Measurements from ENCODE around the gene CNNM4.
"Not testable (repeated sequence)": the region's sequence is repeated elsewhere in the genome, so short reads cannot be mapped to it uniquely, and the experiment has no call there.

The CNNM4 gene

DNA sequence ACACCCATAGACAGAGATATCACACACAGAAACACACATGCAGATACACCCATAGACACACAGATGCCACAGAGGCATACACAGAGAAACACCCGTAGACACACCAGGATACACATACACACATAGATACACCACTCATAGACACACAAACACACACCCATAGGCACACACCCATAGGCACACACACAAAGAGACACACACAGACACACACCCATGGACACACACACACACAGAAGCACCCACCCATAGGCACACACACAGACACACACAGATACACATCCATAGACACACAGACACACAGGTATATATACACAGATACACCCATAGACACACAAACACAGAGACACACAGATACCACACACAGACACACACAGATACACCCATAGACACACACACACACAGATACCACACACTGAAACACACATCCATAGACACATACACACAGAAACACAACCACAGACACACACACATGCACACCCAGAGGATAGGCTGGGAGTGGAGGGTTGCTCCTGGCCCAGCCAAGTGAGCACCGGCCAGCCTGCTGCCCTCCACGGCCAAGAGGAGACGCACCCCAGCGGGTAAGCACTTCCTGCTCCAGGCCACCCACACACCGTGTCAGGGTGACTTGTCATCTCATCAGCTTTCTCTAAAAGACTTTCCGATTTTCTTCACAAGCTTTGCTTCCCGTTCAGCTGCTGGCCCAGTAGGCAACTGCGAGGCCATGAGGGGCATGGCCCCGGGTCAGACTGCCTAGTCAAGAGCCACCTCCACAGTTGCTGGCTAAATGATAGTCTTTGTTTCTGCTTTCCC is 41.3 kb downstream of the CNNM4 start (continued):
- TF ChIP-seq, protein P1, sequence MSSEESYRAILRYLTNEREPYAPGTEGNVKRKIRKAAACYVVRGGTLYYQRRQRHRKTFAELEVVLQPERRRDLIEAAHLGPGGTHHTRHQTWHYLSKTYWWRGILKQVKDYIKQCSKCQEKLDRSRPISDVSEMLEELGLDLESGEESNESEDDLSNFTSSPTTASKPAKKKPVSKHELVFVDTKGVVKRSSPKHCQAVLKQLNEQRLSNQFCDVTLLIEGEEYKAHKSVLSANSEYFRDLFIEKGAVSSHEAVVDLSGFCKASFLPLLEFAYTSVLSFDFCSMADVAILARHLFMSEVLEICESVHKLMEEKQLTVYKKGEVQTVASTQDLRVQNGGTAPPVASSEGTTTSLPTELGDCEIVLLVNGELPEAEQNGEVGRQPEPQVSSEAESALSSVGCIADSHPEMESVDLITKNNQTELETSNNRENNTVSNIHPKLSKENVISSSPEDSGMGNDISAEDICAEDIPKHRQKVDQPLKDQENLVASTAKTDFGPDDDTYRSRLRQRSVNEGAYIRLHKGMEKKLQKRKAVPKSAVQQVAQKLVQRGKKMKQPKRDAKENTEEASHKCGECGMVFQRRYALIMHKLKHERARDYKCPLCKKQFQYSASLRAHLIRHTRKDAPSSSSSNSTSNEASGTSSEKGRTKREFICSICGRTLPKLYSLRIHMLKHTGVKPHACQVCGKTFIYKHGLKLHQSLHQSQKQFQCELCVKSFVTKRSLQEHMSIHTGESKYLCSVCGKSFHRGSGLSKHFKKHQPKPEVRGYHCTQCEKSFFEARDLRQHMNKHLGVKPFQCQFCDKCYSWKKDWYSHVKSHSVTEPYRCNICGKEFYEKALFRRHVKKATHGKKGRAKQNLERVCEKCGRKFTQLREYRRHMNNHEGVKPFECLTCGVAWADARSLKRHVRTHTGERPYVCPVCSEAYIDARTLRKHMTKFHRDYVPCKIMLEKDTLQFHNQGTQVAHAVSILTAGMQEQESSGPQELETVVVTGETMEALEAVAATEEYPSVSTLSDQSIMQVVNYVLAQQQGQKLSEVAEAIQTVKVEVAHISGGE (tag by site-specific recombination; conservative IDR thresholded peaks at IDR 0.05; ENCODE audit: low read depth) = no peak

DNA sequence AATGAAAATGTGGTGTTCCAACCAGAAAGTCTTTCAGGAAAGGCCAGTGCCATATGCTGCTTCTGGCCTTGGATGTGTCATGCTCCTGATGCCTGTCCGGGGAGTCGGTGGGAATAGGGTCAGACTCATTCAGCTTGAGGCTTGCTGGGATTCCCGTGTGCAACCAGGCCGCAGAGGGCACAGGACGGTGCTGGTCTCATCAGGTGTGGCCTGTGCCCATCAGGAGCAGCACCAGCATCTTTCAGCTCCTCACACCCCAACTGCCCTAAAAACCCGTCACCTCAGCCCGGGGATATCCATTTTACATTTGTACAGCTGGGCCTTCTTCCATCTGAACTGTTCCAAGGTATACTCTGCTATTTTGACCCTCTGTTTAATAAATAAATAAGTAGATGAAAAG is 42.0 kb downstream of the CNNM4 start:
- Histone ChIP-seq H3K27ac (ENCODE audit: extremely low read depth, low read depth, low read length) (no peak overlapping the region), H3K36me3 (ENCODE audit: control insufficient read depth in 2 of 2, insufficient read depth in 1 of 2, low read length in 2 of 2) (peaks cover 15 to 50% of the 10 kb centered on the region in 2 experiments; a peak in 2 of 3 replicates), H3K4me1 (ENCODE audit: control insufficient read depth, insufficient read depth, low read length) (no peaks in the 10 kb centered on the region), H3K9me3 (ENCODE audit: control insufficient read depth, insufficient read depth, low read depth, low read length) (no peaks in the 10 kb centered on the region), H3K4me3 (ENCODE audit: low read depth, low read length) (no peak overlapping the region)
- TF ChIP-seq, protein P2, sequence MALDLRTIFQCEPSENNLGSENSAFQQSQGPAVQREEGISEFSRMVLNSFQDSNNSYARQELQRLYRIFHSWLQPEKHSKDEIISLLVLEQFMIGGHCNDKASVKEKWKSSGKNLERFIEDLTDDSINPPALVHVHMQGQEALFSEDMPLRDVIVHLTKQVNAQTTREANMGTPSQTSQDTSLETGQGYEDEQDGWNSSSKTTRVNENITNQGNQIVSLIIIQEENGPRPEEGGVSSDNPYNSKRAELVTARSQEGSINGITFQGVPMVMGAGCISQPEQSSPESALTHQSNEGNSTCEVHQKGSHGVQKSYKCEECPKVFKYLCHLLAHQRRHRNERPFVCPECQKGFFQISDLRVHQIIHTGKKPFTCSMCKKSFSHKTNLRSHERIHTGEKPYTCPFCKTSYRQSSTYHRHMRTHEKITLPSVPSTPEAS (tag by site-specific recombination; IDR thresholded peaks at IDR 0.05) = no peak
- TF ChIP-seq ZNF140 (tag by site-specific recombination; IDR thresholded peaks at IDR 0.05) = no peak
- TF ChIP-seq ZNF654 (tag by site-specific recombination; IDR thresholded peaks at IDR 0.05; ENCODE audit: low read depth) = no peak
- no peak for TF ChIP-seq ZNF391 (tag by site-specific recombination; IDR thresholded peaks at IDR 0.05; ENCODE audit: borderline replicate concordance, low read depth)
- TF ChIP-seq, protein P3, sequence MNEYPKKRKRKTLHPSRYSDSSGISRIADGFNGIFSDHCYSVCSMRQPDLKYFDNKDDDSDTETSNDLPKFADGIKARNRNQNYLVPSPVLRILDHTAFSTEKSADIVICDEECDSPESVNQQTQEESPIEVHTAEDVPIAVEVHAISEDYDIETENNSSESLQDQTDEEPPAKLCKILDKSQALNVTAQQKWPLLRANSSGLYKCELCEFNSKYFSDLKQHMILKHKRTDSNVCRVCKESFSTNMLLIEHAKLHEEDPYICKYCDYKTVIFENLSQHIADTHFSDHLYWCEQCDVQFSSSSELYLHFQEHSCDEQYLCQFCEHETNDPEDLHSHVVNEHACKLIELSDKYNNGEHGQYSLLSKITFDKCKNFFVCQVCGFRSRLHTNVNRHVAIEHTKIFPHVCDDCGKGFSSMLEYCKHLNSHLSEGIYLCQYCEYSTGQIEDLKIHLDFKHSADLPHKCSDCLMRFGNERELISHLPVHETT (tag by site-specific recombination; IDR thresholded peaks at IDR 0.05) = no peak
- no peak for TF ChIP-seq OSR2 (tag by site-specific recombination; IDR thresholded peaks at IDR 0.05)
- TF ChIP-seq KLF10 (tag by site-specific recombination; IDR thresholded peaks at IDR 0.05) = no peak
- POLR2A ChIA-PET = no interaction called here
- CTCF ChIA-PET = interaction anchor here (0.6 to 1.2 kb wide), 2 partner anchors 13 to 16 kb away, joined by 3 to 4 read pairs; no protein-coding TSS in a partner anchor

DNA sequence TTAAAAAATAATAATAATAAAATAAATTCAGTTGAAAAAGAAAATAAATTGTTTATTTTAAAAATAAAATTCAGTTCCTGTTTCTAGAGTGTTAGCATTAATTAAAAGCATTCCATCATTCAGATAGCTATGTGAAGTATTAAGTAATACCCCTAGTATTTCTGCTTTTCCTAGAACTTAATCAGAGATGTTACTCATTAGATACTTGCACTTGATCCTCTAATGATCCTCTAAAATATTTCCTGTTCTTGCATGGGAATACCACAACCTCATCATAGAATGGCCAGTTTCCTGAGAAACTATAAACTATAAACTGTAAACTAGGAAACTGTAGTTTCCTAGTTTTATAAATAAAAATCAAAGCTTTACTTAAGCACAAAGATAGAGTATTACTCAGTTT is 44.3 kb downstream of the CNNM4 start:
- Histone ChIP-seq H3K36me3 (ENCODE audit: control insufficient read depth in 2 of 2, insufficient read depth in 1 of 2, low read length in 2 of 2) (peaks cover 15 to 47% of the 10 kb centered on the region in 2 experiments; a peak in 2 of 3 replicates), H3K9me3 (ENCODE audit: control insufficient read depth, insufficient read depth, low read depth, low read length) (no peaks in the 10 kb centered on the region), H3K4me1 (ENCODE audit: control insufficient read depth, insufficient read depth, low read length) (no peaks in the 10 kb centered on the region), H3K27ac (ENCODE audit: extremely low read depth, low read depth, low read length) (no peak overlapping the region), H3K4me3 (ENCODE audit: low read depth, low read length) (no peak overlapping the region)
- POLR2A ChIA-PET = no interaction called here
- CTCF ChIA-PET = interaction anchor here (0.6 kb wide), 1 partner anchor 244 kb away, joined by 4 read pairs; no protein-coding TSS in a partner anchor
- TF ChIP-seq ZNF114 (tag by site-specific recombination; IDR thresholded peaks at IDR 0.05) (no peak), IKZF3 (tag by site-specific recombination; IDR thresholded peaks at IDR 0.05) (no peak), ZNF621 (tag by site-specific recombination; IDR thresholded peaks at IDR 0.05) (no peak), SP2 (tag by site-specific recombination; IDR thresholded peaks at IDR 0.05) (no peak), ZNF701 (tag by site-specific recombination; IDR thresholded peaks at IDR 0.05) (no peak), ZNF266 (tag by site-specific recombination; IDR thresholded peaks at IDR 0.05; ENCODE audit: low read depth) (no peak), ZBTB7A (tag by site-specific recombination; IDR thresholded peaks at IDR 0.05; ENCODE audit: low read depth) (no peak)
- TF ChIP-seq, protein P4, sequence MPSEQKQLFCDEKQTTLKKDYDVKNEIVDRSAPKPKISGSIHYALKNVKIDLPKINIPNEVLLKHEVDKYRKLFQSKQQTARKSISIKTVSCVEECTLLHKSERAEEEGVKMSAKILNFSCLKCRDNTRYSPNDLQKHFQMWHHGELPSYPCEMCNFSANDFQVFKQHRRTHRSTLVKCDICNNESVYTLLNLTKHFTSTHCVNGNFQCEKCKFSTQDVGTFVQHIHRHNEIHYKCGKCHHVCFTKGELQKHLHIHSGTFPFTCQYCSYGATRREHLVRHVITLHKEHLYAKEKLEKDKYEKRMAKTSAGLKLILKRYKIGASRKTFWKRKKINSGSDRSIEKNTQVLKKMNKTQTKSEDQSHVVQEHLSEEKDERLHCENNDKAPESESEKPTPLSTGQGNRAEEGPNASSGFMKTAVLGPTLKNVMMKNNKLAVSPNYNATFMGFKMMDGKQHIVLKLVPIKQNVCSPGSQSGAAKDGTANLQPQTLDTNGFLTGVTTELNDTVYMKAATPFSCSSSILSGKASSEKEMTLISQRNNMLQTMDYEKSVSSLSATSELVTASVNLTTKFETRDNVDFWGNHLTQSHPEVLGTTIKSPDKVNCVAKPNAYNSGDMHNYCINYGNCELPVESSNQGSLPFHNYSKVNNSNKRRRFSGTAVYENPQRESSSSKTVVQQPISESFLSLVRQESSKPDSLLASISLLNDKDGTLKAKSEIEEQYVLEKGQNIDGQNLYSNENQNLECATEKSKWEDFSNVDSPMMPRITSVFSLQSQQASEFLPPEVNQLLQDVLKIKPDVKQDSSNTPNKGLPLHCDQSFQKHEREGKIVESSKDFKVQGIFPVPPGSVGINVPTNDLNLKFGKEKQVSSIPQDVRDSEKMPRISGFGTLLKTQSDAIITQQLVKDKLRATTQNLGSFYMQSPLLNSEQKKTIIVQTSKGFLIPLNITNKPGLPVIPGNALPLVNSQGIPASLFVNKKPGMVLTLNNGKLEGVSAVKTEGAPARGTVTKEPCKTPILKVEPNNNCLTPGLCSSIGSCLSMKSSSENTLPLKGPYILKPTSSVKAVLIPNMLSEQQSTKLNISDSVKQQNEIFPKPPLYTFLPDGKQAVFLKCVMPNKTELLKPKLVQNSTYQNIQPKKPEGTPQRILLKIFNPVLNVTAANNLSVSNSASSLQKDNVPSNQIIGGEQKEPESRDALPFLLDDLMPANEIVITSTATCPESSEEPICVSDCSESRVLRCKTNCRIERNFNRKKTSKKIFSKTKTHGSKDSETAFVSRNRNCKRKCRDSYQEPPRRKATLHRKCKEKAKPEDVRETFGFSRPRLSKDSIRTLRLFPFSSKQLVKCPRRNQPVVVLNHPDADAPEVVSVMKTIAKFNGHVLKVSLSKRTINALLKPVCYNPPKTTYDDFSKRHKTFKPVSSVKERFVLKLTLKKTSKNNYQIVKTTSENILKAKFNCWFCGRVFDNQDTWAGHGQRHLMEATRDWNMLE (tag by site-specific recombination; conservative IDR thresholded peaks at IDR 0.05; ENCODE audit: low read depth) = no peak

DNA sequence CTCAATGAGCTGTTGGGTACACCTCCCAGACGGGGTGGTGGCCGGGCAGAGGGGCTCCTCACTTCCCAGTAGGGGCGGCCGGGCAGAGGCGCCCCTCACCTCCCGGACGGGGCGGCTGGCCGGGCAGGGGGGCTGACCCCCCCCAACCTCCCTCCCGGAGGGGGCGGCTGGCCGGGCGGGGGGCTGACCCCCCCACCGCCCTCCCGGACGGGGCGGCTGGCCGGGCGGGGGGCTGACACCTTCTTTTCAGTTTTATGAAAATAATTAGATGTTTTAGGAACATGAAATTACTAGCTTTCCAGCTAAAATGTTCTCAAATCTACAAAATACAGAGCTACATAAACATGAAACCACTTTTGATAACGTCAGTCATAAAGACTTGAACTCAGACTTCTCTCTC is 45.2 kb downstream of the CNNM4 start:
- H3K4me3 ChIP-seq (ENCODE audit: low read depth, low read length); H3K27ac ChIP-seq (ENCODE audit: extremely low read depth, low read depth, low read length); H3K4me1 ChIP-seq (ENCODE audit: control insufficient read depth, insufficient read depth, low read length); POLR2A ChIA-PET; H3K9me3 ChIP-seq (ENCODE audit: control insufficient read depth, insufficient read depth, low read depth, low read length): not testable (repeated sequence)
- CTCF ChIA-PET = interaction anchor here (0.6 to 0.8 kb wide), 3 partner anchors 9 to 597 kb away, joined by 3 to 5 read pairs (median 3); no protein-coding TSS in a partner anchor
- H3K36me3 ChIP-seq (ENCODE audit: control insufficient read depth in 2 of 2, insufficient read depth in 1 of 2, low read length in 2 of 2) = peaks cover 15 to 50% of the 10 kb centered on the region in 2 experiments; a peak in 2 of 3 replicates
